Measurements from ENCODE around the gene RASAL2.
"Not testable (repeated sequence)": the region's sequence is repeated elsewhere in the genome, so short reads cannot be mapped to it uniquely, and the experiment has no call there.

RASAL2 gene

DNA sequence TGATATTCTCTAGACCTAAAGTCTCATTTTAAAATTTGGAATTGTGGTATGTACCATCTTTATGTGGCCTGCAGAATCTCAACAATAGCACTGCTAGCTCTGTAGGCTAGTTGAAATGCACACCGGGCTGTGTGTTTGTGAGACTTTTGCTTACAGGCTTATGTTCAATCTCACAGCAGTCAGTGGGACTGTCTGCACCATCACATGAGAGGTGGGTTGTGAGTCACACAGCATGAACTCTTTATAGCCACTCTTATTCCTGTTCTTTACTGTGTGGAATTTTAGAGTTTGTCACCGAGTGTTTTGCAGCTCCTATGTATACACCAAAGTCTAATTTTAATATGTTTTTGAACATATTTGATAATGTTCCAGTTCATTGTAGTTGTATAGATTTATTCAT, 74.6 kb downstream of the RASAL2 start:
- no peak for DNase-seq

DNA sequence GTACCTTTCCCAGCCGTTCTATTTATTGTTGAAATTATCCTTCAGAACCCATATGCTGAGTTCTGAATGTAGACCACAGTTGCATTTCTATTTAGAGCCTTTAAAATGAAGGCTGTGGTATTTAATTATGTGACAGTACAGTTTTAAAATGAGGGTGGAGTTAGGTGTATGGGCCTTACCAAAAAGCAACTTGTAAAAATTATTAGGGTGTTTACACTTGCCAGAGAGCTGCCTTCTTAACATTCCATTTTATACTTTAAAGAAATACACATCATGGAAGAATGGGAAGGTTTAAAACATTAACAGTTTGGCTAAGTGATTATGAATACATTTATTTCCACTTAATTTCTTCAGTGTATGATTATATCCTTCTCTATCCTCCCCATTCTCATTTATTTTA, 75.7 kb downstream of the RASAL2 start:
- DNase-seq: no peak

DNA sequence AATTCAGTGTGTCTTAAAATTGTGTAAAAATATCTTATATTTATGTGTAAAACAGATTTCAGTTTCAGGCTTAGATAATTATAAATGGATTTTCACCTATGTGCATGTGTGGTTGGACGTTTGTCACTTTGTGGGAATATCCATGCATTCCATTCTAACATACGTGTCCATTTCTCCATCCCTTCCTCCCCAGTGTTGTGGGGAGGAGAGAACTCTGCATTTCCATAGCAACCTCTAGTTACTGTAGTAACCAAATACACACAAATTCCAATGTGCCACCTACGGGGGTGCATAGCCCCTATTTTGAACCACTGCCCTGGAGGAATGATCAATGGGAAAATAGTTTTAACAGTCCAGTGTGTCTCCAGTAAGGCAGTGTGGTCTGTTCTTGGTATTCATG, 79.0 kb downstream of the RASAL2 start:
- DNase-seq: no peak

DNA sequence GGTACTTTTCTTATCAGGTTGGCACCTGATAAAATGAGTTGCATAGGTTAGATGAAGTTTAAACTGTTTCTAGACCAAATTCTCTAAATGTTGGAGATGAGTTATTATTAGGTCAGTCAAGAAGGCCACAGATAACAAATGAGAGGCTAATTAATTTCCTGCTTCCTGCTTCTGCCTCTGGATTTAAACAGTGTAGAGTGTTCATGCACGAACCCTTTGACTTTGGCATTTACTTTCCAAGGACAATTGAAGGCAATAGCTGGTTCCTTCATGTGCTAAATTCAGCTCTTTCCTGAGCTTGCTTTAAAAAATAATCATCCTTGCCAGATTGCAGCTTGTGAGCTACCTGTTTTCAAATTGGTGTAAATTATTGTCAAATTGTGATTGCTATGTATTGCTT, 80.6 kb downstream of the RASAL2 start:
- no peak for DNase-seq

DNA sequence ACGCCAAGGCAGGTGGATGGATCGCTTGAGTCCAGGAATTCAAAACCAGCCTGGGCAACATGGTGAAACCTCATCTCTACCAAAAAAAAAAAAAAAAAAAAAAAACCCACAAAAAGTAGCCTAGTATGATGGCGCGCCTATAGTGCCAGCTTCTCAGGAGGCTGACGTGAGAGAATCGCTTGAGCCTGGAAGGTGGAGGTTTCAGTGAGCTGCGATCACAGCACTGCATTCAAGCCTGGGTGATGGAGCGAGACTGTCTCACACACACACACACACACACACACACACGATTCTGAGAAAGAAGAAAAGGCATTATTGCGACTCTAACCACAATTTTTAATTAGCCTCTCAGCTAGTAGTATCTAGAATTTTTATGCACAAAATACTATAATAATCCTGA, 86.5 kb downstream of the RASAL2 start:
- no peak for DNase-seq

DNA sequence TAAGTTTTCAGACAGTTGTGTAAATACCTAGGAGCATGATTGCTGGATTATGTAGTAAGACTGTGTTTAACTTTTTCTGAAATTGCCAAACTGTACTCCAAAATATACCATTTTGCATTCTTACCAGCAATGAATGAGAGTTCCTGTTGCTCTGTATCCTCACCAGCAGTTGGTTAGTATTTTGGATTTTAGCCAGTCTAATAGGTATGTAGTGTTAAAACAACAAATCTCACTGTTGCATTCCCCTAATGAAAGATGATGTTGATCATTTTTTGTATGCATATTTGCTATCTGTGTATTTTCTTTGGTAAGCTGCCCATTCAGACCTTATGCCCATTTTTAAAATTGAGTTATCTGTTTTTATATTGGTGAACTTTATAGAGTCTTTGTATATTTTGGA, 89.9 kb downstream of the RASAL2 start:
- DNase-seq: no peak

DNA sequence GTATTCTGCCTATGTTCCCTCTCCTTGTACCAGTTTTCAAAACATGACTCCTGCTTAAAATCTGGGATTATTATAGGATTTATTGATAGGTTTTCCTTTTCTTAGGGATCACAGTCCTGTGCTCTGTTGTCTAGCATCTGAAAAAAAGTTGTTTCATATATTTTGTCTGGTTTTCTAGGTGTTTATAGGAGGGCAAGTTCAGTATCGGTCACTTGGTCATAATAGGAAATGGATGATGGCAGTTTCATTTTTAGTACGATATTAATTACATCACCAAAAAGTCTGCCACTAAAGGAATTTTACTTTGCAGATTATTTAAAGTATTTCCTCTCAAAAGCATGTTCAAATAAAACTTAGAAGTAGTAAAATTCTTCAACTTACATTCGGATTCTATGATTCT, 94.4 kb downstream of the RASAL2 start:
- DNase-seq: no peak

DNA sequence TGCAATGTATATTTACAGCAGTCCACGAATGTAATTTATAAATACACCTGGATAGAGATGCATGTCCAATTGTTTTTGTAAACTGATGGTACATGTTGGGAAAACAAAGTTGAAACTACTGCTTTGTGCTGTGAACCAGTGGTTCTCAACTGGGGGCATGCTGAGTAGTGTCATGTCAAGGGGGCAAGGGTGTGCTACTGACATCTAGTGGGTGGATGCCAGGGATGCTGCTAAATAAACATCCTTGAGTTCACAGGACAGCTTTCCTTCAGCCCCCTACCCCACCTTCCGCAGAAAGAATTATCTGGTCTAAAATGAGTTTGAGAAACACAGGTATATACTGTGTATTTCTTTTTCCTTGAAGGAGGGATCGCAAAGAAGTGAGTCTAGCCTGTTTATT, 95.9 kb downstream of the RASAL2 start:
- no peak for DNase-seq

DNA sequence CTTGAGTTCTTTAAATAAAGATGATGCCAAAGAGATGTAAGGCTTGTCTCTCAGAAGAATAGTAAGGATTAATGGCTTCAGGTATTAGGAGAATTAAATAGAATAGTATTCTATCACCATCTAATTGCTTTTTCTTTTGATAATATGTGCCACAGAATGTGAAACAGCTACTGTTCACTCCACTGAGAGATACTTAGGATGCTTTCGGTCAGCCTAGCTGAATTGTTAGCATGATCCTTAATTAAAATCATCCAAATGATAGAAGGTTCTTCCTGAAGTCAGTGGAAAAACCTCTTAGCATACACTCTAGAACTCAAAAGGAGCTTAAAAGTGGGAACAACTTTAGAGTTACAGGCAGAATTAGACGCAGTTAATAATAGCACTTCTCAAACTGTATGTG, 97.0 kb downstream of the RASAL2 start:
- DNase-seq: no peak

DNA sequence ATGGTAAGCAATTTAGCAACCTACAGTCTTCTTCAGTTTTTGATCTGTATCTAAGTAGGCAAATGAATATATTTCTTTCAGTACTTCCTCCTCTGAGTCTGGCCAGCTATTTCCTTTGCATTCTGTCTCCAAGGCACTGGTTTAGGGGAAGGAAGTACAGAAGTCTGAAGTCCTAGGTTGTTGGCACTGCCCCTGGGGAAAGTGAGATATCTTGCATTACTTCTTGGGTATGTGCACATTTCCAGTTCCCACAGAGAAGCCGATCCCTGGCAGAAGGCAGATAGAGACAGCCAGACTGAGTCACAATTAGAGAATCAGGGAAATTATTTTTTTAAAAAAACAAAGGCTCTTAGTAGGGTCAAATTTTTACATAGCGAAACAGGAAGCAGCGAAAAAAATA, 98.8 kb downstream of the RASAL2 start:
- DNase-seq: no peak

DNA sequence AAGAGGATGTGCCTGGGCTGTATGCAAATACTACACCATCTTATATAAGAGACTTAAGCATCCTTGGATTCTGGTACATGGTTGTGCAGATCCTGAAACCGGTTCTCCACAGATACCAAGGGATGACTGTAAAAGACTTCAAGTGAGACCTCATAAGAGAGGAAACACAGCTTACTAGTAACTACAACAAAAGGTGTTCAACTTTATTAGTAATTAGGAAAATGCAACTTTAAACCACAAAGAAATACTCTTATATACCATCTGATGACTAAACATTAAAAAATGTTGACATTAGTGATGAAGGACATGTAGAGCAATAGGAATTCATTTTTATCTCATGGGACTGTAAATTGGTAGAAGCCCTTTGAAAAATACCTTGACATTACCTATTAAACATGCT, 102.7 kb downstream of the RASAL2 start:
- no peak for DNase-seq

DNA sequence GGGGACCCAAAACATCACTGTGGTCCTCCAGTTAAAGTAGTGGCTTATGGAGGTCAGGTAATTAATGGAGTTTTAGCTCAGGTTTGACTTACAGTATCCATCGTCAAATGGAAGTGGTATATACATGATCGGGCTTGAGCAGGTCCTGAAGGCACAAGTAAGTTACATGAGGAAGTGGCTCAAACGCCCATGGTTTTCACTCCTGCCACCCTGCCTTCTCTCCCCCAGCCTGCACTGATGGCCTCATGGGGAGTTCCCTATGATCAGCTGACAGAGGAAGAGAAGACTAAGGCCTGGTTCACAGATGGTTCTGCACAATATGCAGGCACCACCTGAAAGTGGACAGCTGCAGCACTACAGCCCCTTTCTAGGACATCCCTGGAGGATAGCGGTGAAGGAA, 108.2 kb downstream of the RASAL2 start:
- not testable (repeated sequence) for DNase-seq

DNA sequence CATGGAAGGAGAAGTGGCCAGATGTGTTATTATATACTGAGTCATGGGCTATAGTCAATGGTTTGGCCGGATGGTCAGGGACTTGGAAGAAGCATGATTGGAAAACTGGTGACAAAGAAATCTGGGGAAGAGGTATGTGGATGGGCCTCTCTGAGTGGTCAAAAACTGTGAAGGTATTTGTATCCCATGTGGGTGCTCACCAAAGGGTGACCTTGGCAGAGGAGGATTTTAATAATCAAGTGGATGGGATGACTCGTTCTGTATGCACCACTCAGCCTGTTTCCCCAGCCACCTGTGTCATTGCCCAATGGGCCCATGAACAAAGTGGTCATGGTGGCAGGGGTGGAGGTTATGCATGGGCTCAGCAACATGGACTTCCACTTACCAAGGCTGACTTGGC, 108.6 kb downstream of the RASAL2 start:
- DNase-seq: not testable (repeated sequence)

DNA sequence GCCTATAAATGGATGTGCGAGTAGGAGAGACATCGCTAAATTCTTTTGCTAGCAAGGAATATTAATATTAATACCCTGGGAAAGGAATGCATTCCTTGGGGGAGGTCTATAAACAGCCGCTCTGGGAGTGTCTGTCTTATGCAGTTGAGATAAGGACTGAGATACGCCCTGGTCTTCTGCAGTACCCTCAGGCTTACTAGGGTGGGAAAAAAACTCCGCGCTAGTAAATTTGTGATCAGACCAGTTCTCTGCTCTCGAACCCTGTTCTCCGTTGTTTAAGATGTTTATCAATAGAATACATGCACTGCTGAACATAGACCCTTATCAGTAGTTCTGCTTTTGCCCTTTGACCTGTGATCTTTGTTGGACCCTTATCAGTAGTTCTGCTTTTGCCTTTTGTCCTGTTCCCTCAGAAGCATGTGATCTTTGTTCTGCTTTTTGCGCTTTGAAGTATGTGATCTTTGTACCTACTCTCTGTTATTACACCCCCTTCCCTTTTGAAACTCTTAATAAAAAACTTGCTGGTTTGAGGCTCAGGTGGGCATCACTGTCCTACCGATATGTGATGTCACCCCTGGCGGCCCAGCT, 114.5 kb downstream of the RASAL2 start:
- DNase-seq: not testable (repeated sequence)

DNA sequence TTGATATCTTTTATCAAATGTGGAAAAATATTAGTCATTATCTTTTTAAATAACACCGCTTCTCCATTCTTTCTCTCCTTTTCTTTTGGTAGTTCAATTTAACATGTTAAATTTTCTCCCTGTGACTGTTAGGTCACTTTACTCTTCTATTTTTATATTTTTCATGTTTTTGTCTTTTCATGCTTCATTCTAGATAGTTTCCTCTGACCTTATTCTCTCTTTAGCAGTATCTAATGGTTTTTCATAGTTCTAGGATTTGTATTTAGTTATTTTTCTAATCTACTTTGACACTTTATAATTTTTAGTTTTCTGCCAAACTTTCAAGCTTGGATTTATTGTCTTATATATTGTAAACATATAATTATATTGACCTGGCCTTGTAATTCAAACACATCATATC, 116.0 kb downstream of the RASAL2 start:
- DNase-seq: no peak

DNA sequence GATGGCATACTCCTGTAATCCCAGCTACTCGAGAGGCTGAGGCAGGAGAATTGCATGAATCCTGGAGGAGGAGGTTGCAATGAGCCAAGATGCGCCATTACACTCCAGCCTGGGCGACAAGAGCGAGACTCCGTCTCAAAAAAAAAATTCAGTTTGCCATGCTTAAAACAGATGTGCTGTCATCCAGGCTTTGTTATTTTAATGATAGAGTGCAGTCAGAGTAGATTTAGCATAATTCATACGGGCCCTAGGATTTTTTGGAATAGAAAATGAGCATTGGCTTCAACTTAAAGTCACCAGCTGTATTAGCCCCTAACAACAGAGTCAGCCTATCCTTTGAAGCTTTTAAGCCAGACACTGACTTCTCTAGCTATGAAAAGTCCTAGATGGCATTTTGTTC, 124.6 kb downstream of the RASAL2 start:
- DNase-seq: no peak

DNA sequence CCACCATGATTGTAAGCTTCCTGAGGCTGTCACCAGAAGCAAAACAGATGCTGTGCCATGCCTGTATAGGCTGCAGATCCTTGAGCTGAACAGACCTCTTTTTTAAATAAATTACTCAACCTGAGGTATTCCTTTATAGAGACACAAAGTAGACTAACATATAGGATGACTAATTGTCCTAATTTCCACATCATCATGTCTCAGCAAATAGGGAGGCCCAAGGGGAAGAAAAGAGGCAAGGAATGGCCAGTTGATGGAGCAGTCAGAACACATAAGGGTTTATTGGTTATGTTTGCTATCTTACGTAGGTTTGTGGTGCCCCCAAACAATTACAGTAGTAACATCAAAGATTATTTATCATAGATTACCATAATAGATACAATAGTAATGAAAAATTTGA, 126.2 kb downstream of the RASAL2 start:
- DNase-seq: no peak

DNA sequence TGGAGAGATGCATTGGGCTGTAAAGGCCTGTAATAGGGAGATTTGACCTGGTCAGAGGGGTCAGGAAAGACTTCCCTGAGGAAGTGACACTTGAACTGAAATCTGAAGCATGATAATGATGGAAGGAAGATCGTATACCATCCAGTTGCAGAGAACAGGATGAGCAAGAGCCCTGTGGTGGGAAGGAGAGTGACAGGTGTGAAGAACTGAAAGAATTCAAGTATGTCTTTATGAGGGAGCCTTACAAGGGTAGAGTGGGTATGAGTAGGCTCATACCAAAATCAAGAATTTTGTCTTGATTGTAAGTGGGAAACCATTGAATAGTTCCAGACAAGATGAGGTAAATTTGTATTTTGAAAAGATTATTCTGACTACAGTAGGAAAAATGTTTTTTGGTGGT, 129.4 kb downstream of the RASAL2 start:
- no peak for DNase-seq

DNA sequence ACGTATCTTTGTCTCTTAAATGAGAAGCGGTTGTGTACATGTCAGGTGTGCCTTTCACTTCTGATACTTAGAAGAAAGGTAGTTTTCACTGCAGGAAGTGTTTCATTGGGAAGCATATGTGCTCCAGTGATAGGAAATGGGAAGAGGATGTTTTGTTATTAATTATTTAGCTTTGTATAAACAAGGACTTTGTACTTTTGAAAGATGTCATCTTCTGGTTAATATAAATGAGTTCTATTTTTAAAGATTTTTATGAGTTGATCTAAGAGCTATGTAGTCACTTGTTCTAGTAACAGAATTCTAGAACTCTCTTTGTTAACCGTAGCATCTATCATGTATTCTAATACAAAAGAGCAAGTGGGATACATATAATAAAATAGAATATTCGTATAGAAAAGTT, 130.5 kb downstream of the RASAL2 start:
- DNase-seq: no peak

DNA sequence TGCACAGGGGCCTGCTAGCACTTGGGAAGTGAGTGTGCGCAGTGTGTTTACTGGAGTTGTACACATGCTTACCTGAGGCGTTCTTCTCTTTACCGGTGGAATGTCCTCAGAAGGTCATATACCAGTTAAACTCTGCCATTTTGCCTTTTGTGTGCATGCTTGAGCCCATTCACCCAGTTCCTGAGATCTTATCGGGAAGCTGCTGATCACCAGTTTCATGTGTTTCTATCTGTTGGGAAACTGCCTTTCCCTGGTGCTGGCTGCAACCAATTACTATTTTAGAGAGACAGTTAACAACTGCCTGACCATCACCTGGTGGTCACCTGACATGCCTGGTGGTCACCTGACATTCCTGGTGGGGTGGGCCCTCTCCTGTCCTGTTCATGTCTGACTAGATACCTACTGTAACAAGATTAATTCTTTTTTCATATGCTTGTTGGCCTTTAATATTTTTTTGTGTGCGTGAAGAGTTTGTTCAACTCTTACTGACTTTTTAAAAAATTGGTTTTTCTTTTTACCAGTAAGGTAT, 137.0 kb downstream of the RASAL2 start:
- no peak for DNase-seq

DNA sequence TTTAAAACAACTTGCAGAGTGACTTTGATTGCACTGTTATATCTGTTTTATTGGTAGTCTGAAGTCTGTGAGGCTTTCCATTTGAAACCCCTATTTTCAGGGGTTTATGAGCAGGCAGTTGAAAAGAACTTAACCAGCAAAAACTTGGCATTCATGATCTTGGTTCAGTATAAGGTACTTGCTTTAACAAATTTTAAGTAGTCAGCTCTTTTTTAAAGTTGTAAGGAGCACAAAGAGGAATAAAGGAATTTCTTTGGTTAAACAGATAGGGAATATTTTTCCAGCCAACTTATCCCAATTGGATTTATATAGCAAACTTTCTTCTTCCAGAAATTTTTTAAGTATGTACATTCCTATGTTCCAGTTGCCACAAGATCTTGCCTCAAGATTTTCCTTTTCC, 138.2 kb downstream of the RASAL2 start:
- DNase-seq: no peak

DNA sequence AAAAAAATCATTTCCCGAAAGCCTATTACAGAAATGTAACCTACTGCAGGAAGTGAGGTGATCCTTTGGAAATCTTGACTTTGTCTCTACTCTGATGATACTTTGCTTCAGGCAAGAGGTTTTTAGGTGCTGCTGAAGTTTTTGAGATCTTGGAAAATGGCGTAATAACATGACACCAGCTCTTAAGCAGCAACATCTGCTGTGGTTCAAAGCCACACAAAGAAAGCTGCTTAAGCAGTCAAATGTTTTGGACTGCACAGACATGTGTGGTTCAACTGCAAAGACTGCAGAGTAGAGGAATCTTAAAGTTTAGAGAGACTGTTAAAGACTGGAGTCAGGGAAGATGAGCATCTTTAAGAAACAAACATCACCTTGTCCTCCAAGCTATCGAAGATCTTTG, 139.0 kb downstream of the RASAL2 start:
- no peak for DNase-seq

DNA sequence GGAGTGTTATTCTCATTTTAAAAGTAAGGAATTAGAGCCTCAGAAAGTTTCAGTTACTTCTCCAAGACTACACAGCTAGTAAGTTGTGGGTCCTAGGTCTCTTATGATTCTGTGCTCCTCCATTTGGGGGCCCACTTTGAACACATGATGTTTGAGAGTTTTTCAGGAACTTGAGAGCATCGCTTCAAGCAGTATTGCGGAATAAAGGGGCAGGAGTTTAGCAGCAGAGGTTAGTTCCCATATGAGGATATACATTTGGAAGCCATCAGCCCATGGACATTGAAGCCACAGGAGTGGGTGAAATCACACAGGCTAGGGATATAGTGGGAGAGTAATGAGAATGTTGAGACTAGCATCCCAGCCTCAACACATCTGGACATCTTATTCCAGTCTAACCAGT, 143.2 kb downstream of the RASAL2 start:
- DNase-seq: no peak

DNA sequence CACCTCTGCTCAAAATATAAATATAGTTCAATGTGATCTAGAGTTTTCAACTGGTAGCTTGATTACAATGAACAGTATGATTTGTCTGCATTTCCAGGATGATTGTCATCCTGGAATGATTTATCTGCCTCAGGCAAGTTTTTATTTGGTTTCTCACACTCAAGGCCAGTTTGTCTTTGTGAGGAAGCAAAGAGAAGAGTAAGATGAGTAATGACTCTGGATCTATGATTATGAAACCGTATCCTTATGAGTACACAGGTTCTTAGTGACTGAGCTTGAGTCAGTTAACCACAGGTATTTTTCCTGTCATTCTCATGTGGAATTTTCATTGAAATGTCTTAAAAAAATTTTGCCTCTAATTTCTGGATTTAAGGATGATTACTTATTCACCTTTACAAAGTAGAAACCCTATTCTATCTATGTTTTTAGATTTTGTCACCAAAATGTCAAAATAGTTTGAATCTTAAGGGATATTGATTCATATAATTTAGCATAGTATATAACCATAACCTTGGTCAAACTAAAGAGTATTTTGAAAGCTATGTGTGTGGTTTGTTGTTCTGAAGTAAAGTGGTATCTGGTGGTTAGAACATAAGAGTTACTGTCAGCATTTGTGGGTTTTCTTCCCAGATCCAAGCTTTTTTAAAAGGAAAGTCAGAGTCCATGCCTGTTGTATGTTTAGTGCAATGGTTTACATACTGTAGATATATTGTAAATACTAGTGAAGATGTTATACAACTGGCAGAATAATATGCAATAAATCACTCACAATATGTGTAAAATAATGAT, 145.0 kb downstream of the RASAL2 start:
- no peak for DNase-seq

DNA sequence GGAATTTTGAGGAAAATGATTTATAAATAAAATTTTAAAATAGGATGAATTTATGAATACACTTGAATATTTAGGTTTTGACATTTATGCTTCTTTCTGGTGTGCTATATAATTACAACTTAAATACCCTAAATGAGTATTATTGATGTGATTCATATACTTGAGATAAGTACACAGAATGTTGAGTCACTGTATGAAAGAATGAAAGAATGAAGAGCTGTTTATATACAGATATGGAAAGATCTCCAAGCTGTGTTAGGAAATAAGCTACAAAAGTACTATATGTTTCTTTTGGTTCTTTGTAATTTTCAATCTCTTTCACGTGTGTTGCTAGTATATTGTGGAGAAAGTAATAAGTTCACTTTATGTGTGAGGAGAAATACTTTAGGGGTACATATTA, 147.2 kb downstream of the RASAL2 start:
- DNase-seq: no peak

All from NCI-H2081 treated with DMSO at 0.1 percent for 48 hours (cell line).